Measurements from ENCODE around the gene NOXA1.

DNA sequence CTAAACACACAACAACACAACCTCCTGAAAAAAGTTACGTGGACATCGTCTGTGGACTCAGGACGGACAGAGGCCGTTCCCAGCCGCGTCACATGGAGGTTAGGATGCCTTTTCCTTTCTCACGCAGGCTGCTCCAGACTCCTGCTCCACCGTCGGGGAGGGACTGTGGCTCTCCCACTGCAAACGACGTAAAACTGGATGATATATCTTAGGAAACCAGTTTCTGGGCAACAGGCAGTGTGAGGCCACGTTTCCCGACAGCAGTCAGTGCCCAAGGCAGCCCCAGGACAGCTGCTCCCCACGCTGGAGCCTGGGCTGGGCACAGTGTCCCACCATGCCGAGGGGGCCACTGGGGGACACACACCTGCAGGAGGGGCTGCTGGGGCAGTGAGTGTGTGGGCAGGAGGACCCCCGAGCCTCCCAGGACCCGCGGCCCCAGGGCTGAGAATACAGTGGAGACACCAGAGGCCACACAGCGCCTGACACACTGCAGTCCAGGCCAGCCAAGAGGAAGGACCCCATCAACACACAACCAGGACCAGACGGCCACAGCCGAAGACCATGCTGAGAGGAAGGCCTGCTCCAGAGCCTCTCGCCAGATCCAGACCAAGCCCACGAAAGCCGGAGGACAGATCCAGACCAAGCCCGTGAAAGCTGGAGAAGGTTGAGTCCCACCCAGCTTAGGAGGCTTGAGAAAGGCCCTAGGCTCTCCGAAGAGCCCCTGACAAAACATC is 26.4 kb upstream of the NOXA1 start:
- no peak for TF ChIP-seq POLR2A (IDR thresholded peaks at IDR 0.05; ENCODE audit: extremely low read depth, insufficient read length)
- TF ChIP-seq, protein P1, sequence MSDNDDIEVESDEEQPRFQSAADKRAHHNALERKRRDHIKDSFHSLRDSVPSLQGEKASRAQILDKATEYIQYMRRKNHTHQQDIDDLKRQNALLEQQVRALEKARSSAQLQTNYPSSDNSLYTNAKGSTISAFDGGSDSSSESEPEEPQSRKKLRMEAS (IDR thresholded peaks at IDR 0.05; ENCODE audit: low read depth, low read length) = no peak
- TF ChIP-seq, protein P2, sequence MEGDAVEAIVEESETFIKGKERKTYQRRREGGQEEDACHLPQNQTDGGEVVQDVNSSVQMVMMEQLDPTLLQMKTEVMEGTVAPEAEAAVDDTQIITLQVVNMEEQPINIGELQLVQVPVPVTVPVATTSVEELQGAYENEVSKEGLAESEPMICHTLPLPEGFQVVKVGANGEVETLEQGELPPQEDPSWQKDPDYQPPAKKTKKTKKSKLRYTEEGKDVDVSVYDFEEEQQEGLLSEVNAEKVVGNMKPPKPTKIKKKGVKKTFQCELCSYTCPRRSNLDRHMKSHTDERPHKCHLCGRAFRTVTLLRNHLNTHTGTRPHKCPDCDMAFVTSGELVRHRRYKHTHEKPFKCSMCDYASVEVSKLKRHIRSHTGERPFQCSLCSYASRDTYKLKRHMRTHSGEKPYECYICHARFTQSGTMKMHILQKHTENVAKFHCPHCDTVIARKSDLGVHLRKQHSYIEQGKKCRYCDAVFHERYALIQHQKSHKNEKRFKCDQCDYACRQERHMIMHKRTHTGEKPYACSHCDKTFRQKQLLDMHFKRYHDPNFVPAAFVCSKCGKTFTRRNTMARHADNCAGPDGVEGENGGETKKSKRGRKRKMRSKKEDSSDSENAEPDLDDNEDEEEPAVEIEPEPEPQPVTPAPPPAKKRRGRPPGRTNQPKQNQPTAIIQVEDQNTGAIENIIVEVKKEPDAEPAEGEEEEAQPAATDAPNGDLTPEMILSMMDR (IDR thresholded peaks at IDR 0.05; ENCODE audit: low read depth, low read length) = no peak
